Measurements from ENCODE around the gene SLC36A4. TPM values are rescaled to one million over a fixed set of nuclear protein-coding genes. Genes with fewer than 3 reads are reported as not detected.

The SLC36A4 gene
- total RNA-seq, 1 donor from 2014 or later = 40.4 TPM

- Mint-ChIP-seq H3K27me3 (ENCODE audit: unreplicated experiment) (no peaks in the 10 kb centered on the region), H3K4me1 (ENCODE audit: unreplicated experiment) (peaks cover 13% of the 10 kb centered on the region), H3K27ac (ENCODE audit: unreplicated experiment) (no peak overlapping the region), H3K9me3 (ENCODE audit: unreplicated experiment) (no peaks in the 10 kb centered on the region), H3K36me3 (ENCODE audit: low read depth, unreplicated experiment) (no peaks in the 10 kb centered on the region), H3K4me3 (ENCODE audit: unreplicated experiment) (no peak overlapping the region)
- TF ChIP-seq, protein P1, sequence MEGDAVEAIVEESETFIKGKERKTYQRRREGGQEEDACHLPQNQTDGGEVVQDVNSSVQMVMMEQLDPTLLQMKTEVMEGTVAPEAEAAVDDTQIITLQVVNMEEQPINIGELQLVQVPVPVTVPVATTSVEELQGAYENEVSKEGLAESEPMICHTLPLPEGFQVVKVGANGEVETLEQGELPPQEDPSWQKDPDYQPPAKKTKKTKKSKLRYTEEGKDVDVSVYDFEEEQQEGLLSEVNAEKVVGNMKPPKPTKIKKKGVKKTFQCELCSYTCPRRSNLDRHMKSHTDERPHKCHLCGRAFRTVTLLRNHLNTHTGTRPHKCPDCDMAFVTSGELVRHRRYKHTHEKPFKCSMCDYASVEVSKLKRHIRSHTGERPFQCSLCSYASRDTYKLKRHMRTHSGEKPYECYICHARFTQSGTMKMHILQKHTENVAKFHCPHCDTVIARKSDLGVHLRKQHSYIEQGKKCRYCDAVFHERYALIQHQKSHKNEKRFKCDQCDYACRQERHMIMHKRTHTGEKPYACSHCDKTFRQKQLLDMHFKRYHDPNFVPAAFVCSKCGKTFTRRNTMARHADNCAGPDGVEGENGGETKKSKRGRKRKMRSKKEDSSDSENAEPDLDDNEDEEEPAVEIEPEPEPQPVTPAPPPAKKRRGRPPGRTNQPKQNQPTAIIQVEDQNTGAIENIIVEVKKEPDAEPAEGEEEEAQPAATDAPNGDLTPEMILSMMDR (IDR thresholded peaks at IDR 0.05; ENCODE audit: unreplicated experiment) = no peak
- no peak for DNase-seq (ENCODE audit: low spot score)
These were observed 22.3 kb upstream of the SLC36A4 start for GRCh38 chr11:93220078-93220477.

- no peak for DNase-seq (ENCODE audit: low spot score)
- Mint-ChIP-seq H3K4me1 (ENCODE audit: unreplicated experiment) (peaks cover 13% of the 10 kb centered on the region), H3K27ac (ENCODE audit: unreplicated experiment) (no peak overlapping the region), H3K36me3 (ENCODE audit: low read depth, unreplicated experiment) (no peaks in the 10 kb centered on the region), H3K27me3 (ENCODE audit: unreplicated experiment) (no peaks in the 10 kb centered on the region), H3K4me3 (ENCODE audit: unreplicated experiment) (no peak overlapping the region), H3K9me3 (ENCODE audit: unreplicated experiment) (no peaks in the 10 kb centered on the region)
- TF ChIP-seq, protein P1 (IDR thresholded peaks at IDR 0.05; ENCODE audit: unreplicated experiment) = no peak
These were observed 21.6 kb upstream of the SLC36A4 start for GRCh38 chr11:93219440-93219839.

DNA sequence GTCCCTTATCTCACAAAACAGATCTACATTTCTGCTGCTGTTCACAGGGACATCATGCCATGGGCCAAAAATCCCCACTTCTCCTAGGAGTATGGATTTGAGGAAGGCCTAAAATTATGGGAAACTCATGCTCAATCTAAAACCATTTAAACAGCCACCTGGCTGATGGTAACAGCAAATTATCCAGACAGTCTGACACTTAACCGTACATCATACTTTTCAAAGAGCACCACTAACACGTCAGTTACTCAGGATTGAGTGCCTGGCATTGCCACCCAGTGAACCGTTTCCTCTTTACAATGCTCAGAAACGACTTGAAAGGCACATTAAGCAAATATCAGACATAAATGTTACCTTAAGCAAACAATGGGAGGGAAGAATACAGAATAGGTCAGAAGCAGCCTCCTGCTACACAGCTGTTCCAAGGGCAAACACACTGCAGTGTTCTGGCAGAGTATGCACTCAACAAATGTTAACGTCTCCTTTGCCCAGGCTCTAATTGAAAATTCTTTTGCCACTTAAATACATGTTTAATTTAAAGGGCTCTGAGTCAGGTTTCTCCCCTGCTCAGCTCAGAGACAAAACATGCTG is 18.8 kb upstream of the SLC36A4 start:
- Mint-ChIP-seq H3K27ac (ENCODE audit: unreplicated experiment) (no peak overlapping the region), H3K4me1 (ENCODE audit: unreplicated experiment) (peaks cover 13% of the 10 kb centered on the region), H3K4me3 (ENCODE audit: unreplicated experiment) (no peak overlapping the region), H3K36me3 (ENCODE audit: low read depth, unreplicated experiment) (no peaks in the 10 kb centered on the region), H3K27me3 (ENCODE audit: unreplicated experiment) (no peaks in the 10 kb centered on the region), H3K9me3 (ENCODE audit: unreplicated experiment) (no peaks in the 10 kb centered on the region)
- DNase-seq (ENCODE audit: low spot score) = no peak
- TF ChIP-seq, protein P1 (IDR thresholded peaks at IDR 0.05; ENCODE audit: unreplicated experiment) = no peak

DNA sequence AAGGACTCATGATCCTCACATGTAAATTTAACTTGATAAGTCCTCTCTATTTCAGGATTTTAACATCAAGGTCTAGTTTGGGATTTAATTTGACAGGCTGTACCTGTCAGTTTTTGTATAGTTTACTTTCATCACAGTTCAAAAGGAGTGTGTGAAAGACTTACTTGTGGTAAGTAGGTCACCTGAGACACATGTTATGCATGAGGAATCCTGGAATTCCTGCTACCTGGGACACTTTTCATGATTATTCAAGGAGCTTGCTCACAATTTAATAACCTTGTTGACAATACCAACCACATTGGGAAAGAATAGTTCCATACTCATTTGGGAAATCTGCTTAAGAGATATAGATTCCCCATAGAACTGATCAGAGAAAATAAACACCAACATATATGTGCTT is 15.8 kb upstream of the SLC36A4 start:
- Mint-ChIP-seq H3K9me3 (ENCODE audit: unreplicated experiment) (no peaks in the 10 kb centered on the region), H3K4me3 (ENCODE audit: unreplicated experiment) (no peak overlapping the region), H3K4me1 (ENCODE audit: unreplicated experiment) (peaks cover 13% of the 10 kb centered on the region), H3K36me3 (ENCODE audit: low read depth, unreplicated experiment) (no peaks in the 10 kb centered on the region), H3K27ac (ENCODE audit: unreplicated experiment) (no peak overlapping the region), H3K27me3 (ENCODE audit: unreplicated experiment) (no peaks in the 10 kb centered on the region)
- DNase-seq (ENCODE audit: low spot score) = no peak
- TF ChIP-seq, protein P1 (IDR thresholded peaks at IDR 0.05; ENCODE audit: unreplicated experiment) = no peak

GRCh38 chr11:93212094-93212493 is 14.3 kb upstream of the SLC36A4 start:
- H3K4me3 Mint-ChIP-seq (ENCODE audit: unreplicated experiment) = no peak overlapping the region
- H3K4me1 Mint-ChIP-seq (ENCODE audit: unreplicated experiment) = peaks cover 2% of the 10 kb centered on the region
- TF ChIP-seq, protein P1 (IDR thresholded peaks at IDR 0.05; ENCODE audit: unreplicated experiment) = no peak
- DNase-seq (ENCODE audit: low spot score) = no peak
- H3K36me3 Mint-ChIP-seq (ENCODE audit: low read depth, unreplicated experiment) = no peaks in the 10 kb centered on the region
- no peaks in the 10 kb centered on the region for H3K27me3 Mint-ChIP-seq (ENCODE audit: unreplicated experiment)
- no peak overlapping the region for H3K27ac Mint-ChIP-seq (ENCODE audit: unreplicated experiment)
- H3K9me3 Mint-ChIP-seq (ENCODE audit: unreplicated experiment) = no peaks in the 10 kb centered on the region
